H1 (cell line): Measurements from ENCODE around the gene LIMS1. TPM values are rescaled to one million over a fixed set of nuclear protein-coding genes. Genes with fewer than 3 reads are reported as not detected.

Experiments
- ATF2 ChIP-seq: IDR thresholded peaks from 2 replicates; pipeline ENCODE4 v1.6.1; 2012; ENCODE audit warnings: low read length, inconsistent platforms
- CEBPB ChIP-seq: IDR thresholded peaks from 2 replicates; pipeline ENCODE4 v1.6.1; 2012; ENCODE audit warnings: low read depth, low read length
- CHD7 ChIP-seq: fragments of 300-600 bp; sonication (generic); IDR thresholded peaks from 2 replicates; pipeline ENCODE4 v1.7.1; 2012; ENCODE audit warnings: low read length, moderate library complexity, mild to moderate bottlenecking, inconsistent platforms; ENCODE audit not compliant: insufficient replicate concordance
- GTF2F1 ChIP-seq: IDR thresholded peaks from 2 replicates; pipeline ENCODE4 v1.6.1; 2012; ENCODE audit warnings: low read depth, low read length, improper control_type of control experiment, borderline replicate concordance
- JUN ChIP-seq: IDR thresholded peaks from 2 replicates; pipeline ENCODE4 v1.6.1; 2011; ENCODE audit warnings: low read depth, mild to moderate bottlenecking, improper control_type of control experiment, low read length
- MAX ChIP-seq: IDR thresholded peaks from 2 replicates; pipeline ENCODE4 v1.6.1; 2012; ENCODE audit warnings: inconsistent platforms
- POU5F1 ChIP-seq: IDR thresholded peaks from 2 replicates; pipeline ENCODE4 v1.6.1; 2011; ENCODE audit warnings: low read depth, mild to moderate bottlenecking, low read length, moderate library complexity
- TAF1 ChIP-seq: IDR thresholded peaks from 2 replicates; pipeline ENCODE4 v1.6.1; 2011; ENCODE audit warnings: mild to moderate bottlenecking, low read depth, low read length
- polyA plus RNA-seq, 7 experiments: library from polyadenylated mRNA; depleted of rRNA in 3 of 7; stranded (reverse) in 5 of 7; unstranded in 2 of 7; fragments of >200 nt in 5 of 7; fragments of 200-250 nt in 2 of 7; gene quantifications; 1 replicate in 5 of 7; 2 replicates in 1 of 7; 4 replicates in 1 of 7; pipeline versions ENCODE4 v1.2.1 to v1.2.3, GENCODE V29; 2011 to 2013; ENCODE audit warnings: missing spikeins in 2 of 7, mixed read lengths in 2 of 7
- total RNA-seq: library from RNA; stranded (reverse); fragmentation: NEBNext Ultra II Directional; extraction: Animal tissue kit (Norgen Biotek cat#: 25700); gene quantifications from 2 replicates; pipeline ENCODE4 v1.2.1, GENCODE V29; 2021

The LIMS1 gene
- total and polyA plus RNA-seq, 2 of the 8 experiments (the other 6 are each of a cell fraction or from before 2014, with no cell fraction given), result 24.1 to 36.7 TPM

GRCh38 chr2:108547606-108548005 is 13.3 kb downstream of the LIMS1 start (continued):
- TF ChIP-seq CHD7, result no peak
- no peak for TF ChIP-seq JUN
- TF ChIP-seq GTF2F1, result no peak
- no peak for TF ChIP-seq POU5F1
- TF ChIP-seq ATF2, result no peak
- no peak for TF ChIP-seq TAF1
- no peak for TF ChIP-seq MAX
- TF ChIP-seq CEBPB, result no peak
- TF ChIP-seq, all 59 proteins: peak for 0
